Adrenal gland (tissue), 5 donors: ENCODE results near the gene CCDC71L.

Experiments used
- POLR2A ChIP-seq, 2 donors: fragments of 450-650 bp; IDR thresholded peaks; one replicate each; pipeline ENCODE4 v1.6.1; 2017; ENCODE audit warnings: antibody characterized with exemption in 2 of 2, mild to moderate bottlenecking in 2 of 2, moderate library complexity in 1 of 2
- TF ChIP-seq, protein P1 (sequence below), 6 experiments: fragments of 450-650 bp in 4 of 6; fragments of 200-600 bp in 2 of 6; sonication (generic) in 1 of 6; IDR thresholded peaks; 1 replicate in 5 of 6; 2 replicates in 1 of 6; pipeline versions ENCODE4 v1.5.1 to v1.8.0; 2016 to 2021; ENCODE audit warnings: antibody characterized with exemption in 6 of 6, mild to moderate bottlenecking in 2 of 6, moderate library complexity in 1 of 6
- donor health status: DM: no; HTN: no; CAD: no.

- TF ChIP-seq, protein P1, sequence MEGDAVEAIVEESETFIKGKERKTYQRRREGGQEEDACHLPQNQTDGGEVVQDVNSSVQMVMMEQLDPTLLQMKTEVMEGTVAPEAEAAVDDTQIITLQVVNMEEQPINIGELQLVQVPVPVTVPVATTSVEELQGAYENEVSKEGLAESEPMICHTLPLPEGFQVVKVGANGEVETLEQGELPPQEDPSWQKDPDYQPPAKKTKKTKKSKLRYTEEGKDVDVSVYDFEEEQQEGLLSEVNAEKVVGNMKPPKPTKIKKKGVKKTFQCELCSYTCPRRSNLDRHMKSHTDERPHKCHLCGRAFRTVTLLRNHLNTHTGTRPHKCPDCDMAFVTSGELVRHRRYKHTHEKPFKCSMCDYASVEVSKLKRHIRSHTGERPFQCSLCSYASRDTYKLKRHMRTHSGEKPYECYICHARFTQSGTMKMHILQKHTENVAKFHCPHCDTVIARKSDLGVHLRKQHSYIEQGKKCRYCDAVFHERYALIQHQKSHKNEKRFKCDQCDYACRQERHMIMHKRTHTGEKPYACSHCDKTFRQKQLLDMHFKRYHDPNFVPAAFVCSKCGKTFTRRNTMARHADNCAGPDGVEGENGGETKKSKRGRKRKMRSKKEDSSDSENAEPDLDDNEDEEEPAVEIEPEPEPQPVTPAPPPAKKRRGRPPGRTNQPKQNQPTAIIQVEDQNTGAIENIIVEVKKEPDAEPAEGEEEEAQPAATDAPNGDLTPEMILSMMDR (IDR thresholded peaks at IDR 0.05): no peak
- no peak for TF ChIP-seq POLR2A (IDR thresholded peaks at IDR 0.05)
These were observed 26.0 kb downstream of the CCDC71L start for GRCh38 chr7:106634958-106635357.
